GM18520 (cell line): ENCODE results near the gene THSD4.

Experiments used
- ATAC-seq: cut with Tn5 transposase; IDR thresholded peaks from one replicate; pipeline ENCODE4 v1.9.1; 2021; ENCODE audit not compliant: unreplicated experiment

THSD4 gene

DNA sequence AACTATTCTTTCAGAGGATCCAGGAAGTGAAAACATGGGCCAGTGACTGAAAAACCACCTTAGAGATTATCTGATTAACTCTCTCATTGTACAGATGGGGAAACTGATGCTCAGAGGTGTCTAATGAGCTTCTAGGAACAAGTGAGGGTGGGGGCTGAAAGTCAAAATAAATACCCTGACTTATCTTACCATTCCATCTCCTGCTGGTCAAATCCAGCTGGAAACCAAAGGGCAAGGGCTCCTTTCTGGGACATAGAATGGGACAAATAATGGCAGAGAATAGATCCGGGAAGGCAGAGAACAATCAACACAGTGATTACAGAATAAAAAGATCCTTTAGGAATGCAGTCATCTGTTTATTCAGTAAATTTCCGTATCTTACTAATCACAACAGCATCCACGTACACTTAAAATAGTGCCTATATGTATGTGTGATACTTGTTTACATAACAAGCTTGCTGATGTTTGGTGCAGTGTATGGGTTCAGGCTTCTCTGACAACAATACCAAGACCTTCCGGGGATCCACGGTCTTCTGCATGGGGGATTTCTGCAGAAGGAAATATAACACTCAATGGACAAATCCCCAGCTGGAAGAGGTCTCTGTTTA, 173.2 kb downstream of the THSD4 start:
- ATAC-seq = no peak

DNA sequence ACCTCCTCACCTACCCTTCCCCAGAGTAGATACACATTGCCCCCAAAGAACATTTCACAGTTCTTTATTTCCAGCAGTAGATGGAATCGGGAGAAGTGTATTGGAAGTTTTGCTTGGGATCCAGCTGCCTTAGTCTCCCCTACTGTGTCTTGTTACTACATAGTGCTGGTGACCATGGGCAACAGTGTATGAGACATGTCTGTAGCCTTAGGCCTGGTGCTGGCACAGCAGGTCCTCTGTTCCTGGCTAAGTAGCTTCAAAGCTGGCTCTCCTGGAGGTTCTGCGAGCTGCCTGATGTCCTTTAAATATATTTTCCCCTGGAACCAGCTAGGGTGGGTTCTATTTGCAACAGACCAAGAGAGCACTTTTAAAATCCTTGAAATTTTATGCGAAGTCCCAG, 174.7 kb downstream of the THSD4 start:
- no peak for ATAC-seq

GRCh38 chr15:71290881-71291635, 175.8 kb downstream of the THSD4 start:
- ATAC-seq = no peak

- no peak for ATAC-seq
Measured at GRCh38 chr15:71291723-71292122, 176.5 kb downstream of the THSD4 start.

- ATAC-seq = no peak
Measured at GRCh38 chr15:71293723-71294122, 178.5 kb downstream of the THSD4 start.

DNA sequence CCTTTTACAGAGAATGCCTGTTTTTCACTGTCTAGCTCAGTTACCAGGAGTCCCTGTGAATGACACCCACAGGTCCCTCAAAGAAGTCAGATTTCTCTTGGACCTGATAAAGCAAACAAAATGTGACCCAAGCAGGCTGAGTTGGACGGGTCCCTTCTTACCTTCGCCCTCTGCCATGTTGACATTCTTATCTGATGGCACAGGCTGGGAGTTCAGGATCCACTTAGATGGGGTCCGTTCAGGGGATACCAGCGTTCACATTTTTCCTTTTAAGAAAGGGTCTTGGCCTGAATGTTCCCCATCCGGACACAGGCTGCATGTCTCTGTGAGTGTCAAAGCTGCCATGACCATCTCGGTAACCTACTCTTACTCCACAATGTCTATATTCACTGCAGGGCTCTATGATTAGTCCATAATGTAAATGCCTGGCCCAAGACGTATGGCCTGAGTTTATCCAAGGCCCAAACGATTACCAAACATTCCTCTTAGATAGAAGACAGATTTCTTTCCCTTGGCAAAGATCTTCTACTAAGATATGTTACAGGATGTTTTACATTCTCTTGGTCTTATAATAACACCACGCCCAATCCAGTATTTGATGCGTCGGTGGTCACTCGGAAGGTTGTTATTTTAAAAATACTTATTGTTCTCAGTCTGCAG, 179.1 kb downstream of the THSD4 start:
- ATAC-seq = no peak

DNA sequence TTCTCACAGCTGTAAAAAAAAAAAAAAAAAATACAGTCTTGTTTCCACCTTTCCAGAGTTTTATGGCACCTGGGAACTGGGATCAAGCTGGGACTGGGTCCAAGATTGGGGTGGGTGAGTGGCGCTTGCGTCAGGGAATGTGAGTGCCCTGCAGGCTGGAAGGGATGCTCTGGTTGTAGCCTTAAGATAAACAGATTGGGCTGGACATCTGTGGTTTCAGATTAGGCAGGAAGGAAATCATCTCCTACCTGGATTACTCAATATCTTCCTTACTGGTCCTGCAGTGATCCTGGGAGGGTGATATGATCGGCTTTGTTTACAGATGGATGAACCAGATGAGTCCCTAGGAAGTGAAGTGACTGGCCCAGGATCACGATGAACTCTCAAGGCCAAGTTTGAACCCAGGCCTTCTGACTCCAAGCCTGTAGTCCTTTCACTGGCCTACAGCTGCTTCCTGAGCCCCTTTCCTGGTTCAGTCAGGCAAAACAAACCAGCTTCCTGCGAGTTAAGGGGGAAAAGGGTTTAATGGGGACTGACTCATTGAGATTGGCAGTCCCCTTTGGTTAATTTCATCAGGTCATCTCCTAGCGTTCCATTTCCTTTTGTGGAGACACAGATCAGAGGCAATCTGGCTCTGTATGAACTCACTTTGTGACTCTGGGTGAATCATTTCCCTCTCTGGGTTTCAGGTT, 179.8 kb downstream of the THSD4 start:
- no peak for ATAC-seq

- no peak for ATAC-seq
Measured at GRCh38 chr15:71295603-71296314, 180.5 kb downstream of the THSD4 start.

DNA sequence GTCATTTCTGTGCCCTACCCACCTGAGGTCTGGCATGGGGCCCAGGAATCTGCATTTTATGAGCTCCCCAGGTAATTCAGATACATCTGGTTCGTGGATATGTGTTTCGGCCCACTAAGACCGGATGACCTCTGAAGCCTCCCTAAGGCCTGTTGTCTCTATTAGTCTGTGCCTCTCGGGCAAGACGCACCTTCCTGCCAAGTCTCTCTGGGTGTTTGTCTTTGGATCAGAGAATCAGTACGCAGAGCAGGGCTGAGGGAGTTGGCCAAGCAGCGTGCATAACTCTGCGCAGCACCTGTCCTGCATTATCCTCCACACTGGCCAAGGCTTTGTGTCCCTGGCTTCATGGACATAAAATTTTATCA, 181.0 kb downstream of the THSD4 start:
- no peak for ATAC-seq

GRCh38 chr15:71301958-71302621, 186.8 kb downstream of the THSD4 start:
- ATAC-seq = no peak

DNA sequence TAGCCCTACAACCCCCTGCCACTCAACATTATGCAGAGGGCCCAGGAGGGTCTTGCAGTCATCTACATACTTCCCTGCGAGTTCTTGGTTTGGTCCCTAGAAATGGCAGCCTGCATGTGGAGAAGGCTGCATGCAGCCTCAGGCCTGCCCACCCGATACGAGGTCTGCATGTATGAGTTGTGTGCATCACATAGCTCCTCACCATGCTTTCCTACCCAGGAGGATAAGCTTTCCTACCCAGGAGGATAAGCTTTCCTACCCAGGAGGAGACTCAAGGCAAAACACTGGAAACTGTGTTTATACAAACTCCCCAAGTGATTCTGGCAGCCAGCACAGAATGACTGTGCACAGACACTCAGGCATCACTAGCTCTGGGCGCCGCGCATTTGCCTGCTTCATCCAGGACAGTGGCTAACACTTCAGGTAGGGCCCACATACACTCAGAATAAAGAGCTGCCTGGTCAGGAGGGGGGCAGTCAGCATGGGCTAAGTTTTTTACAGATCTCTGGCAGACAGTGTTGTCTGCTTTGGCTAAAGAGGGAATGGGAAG, 187.7 kb downstream of the THSD4 start:
- no peak for ATAC-seq

DNA sequence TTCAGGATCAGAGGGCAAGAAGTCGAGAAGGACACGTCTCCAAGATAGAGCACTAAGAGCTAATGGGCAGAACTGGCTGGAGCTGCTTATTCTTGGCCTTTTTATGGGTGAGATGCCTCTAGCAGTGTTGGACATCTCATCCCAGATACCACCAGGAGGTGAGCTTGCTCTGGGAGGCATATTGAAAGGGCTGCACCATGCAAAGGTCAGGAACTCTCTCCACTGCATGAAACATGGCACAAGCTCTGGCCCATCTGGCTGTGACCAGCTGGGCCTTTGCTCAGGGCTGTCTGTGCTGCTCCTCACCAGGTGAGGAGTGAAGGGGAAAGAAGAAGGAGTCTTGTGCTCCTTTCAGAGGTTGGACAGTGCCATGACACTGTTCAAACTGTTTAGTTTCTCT, 188.7 kb downstream of the THSD4 start:
- no peak for ATAC-seq

GRCh38 chr15:71304681-71305080, 189.4 kb downstream of the THSD4 start:
- ATAC-seq = no peak

DNA sequence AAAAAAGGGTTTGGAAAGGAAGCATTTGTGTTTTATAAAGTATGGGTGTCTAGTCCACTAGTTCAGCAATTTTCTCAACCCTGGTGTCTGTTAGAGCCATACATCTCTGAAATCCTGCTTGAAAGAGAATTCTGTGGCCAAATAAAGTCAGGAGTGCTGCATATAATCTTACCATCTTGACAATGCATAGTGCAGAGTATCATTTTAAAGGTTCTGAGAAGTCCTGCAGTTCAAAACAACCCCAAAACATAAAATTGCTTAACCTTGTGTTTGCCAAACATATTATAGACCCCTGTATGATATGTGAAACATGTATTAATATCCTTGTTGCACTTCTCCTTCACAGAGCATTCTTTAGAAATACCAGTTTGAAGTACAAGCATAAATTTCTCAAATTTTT, 191.3 kb downstream of the THSD4 start:
- no peak for ATAC-seq

GRCh38 chr15:71312194-71312708, 197.0 kb downstream of the THSD4 start:
- no peak for ATAC-seq

GRCh38 chr15:71312731-71313460, 197.6 kb downstream of the THSD4 start:
- ATAC-seq = no peak

- no peak for ATAC-seq
Measured at GRCh38 chr15:71313806-71314205, 198.5 kb downstream of the THSD4 start.

- no peak for ATAC-seq
Measured at GRCh38 chr15:71314956-71315537, 199.8 kb downstream of the THSD4 start.

GRCh38 chr15:71316911-71317310, 201.6 kb downstream of the THSD4 start:
- ATAC-seq = no peak
